ENCODE results near the gene OPHN1.

OPHN1 gene

GRCh38 chrX:68193786-68194185 is 239.5 kb downstream of the OPHN1 start:
- TF ChIP-seq CTCF (IDR thresholded peaks at IDR 0.05; ENCODE audit: insufficient read depth, low read depth, low read length, missing control alignments): no peak
- DNase-seq (ENCODE audit: low read depth): no peak
- H3K4me3 ChIP-seq (ENCODE audit: low read depth, low read length): no peak overlapping the region

DNA sequence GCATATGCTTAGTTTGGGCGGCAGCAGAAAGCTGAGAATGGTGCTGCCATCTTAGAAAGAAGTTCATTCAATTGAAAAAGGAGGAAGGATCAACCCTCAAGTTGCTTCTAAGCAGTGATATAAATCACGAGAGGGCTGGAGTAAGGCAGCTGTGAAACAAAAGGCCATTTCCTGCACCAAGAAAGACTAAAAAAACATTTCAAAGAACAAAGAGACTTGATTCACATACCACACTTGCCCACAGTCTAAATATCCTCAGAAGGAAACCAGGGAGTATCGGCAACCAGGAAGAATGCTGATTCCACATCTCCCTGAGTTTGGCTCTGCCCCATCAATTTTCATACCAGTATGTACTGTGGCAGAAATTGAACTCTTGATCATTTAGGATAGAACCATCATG is 240.1 kb downstream of the OPHN1 start:
- no peak for TF ChIP-seq CTCF (IDR thresholded peaks at IDR 0.05; ENCODE audit: insufficient read depth, low read depth, low read length, missing control alignments)

DNA sequence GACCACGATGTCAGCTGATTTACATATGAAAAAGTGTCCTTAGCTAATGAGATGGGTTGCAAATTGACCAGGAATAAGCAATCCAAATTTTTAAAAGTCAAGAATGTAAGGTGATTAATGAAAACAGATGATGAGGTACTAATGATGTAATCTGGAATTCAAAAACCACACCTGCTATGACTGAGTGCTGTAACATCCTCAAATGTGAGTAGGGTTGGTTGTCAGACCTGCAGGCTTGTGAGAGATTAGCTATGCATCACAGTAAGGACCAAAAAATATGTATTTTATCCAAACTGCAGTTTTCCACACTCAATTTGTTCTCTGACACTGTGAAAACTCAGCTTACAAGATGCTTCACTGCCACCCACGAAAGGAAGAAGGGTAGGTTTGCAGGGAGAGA is 242.5 kb downstream of the OPHN1 start:
- no peak overlapping the region for H3K4me3 ChIP-seq (ENCODE audit: low read depth, low read length)
- DNase-seq (ENCODE audit: low read depth): no peak
- no peak for TF ChIP-seq CTCF (IDR thresholded peaks at IDR 0.05; ENCODE audit: insufficient read depth, low read depth, low read length, missing control alignments)

More for the DNA sequence above, 240.1 kb downstream of the OPHN1 start:
- DNase-seq (ENCODE audit: low read depth): no peak
- no peak overlapping the region for H3K4me3 ChIP-seq (ENCODE audit: low read depth, low read length)

DNA sequence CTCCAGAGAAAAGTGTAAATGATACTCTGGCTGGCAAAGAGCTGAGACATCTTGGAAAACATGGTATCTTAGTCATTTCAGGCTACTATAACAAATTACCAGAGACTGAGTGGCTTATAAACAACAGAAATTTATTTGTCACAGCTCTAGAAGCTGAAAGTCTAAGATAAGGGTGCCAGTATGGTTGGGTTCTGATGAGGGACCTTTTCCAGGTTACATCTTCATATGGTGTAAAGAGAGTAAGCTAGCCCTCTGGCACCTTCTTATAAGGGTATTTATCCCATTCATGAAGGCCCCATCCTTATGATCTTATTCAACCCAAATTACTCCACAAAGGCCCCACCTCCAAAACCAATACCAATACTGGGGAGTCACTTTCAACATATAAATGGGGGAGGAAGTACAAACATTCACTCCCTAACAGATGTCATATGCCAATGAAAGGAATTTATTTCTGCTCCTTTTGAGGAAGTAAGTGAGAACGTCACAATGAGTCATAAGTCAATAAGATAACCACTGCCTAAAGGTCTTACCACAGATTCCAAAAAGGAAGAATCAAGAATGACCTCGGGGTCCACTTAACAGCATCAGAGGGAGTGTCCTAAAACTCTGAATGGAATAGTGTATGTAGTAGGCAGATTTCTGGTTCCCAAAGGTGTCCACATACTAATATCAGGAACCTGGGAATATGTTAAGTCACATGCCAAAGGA is 246.6 kb downstream of the OPHN1 start:
- H3K4me3 ChIP-seq (ENCODE audit: low read depth, low read length): no peak overlapping the region
- DNase-seq (ENCODE audit: low read depth): no peak
- no peak for TF ChIP-seq CTCF (IDR thresholded peaks at IDR 0.05; ENCODE audit: insufficient read depth, low read depth, low read length, missing control alignments)

DNA sequence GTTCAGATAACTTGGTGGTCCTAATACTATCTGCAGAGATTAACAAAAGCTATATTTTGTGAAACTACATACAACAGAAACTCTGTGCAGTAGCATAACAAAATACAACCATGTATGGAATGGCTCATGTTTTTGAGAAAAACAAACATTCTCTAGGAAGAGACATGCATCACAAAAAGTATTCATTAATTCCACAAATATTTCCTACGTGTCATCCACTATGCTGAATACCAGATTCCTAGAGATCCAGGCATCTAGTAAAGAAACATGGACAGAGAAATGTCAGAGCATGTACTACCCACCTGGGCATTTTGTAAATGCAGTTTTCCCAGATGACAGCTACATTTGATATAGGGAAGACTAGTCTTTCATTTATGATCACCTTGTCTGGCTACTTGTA is 248.1 kb downstream of the OPHN1 start:
- no peak for TF ChIP-seq CTCF (IDR thresholded peaks at IDR 0.05; ENCODE audit: insufficient read depth, low read depth, low read length, missing control alignments)
- no peak overlapping the region for H3K4me3 ChIP-seq (ENCODE audit: low read depth, low read length)
- DNase-seq (ENCODE audit: low read depth): no peak

DNA sequence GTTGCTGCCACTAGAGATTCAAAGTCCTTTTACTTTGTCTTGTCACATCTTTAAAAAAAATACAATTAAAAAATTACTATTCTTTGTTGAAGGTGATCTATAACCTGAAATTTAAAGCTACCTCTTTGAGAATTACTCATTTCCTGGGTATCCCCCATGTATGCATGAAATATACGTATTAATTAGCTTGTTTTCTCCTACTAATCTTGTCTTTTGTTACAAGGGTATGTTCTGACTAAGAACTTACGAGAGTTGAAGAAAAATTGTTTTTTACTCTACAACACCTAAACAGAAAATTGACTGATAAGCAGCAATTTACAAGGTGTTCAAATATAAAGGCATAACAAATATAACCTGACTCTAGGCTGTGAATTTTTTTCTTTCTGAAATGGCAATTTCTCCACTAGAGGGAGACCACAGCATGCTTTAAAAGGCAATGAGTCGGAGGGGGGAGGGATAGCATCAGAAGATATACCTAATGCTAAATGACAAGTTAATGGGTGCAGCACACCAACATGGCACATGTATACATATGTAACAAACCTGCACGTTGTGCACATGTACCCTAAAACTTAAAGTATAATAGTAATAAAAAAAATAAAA is 249.6 kb downstream of the OPHN1 start:
- DNase-seq (ENCODE audit: low read depth): peak; percentile 14
- TF ChIP-seq CTCF (IDR thresholded peaks at IDR 0.05; ENCODE audit: insufficient read depth, low read depth, low read length, missing control alignments): peak; percentile 14
- no peak overlapping the region for H3K4me3 ChIP-seq (ENCODE audit: low read depth, low read length)

DNA sequence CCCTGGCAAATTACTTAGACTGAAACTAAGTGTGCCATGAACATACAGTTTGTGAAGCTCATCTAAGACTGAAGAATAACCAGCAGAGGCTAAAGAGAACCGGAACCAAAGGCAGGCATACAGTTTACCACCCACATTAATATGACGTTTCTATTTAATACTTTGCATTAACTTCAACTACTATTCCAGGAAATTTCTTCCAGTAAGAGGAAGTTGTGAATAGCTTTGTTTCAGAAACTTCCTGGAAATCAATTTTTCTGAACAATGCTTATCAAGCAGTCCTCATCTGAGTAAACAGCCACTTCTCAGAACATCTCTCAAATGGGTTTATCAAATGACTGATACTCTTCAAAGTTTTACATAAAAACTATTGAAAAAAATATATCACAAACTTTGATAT is 252.7 kb downstream of the OPHN1 start:
- no peak for DNase-seq (ENCODE audit: low read depth)
- no peak for TF ChIP-seq CTCF (IDR thresholded peaks at IDR 0.05; ENCODE audit: insufficient read depth, low read depth, low read length, missing control alignments)
- no peak overlapping the region for H3K4me3 ChIP-seq (ENCODE audit: low read depth, low read length)

Data from GM12865 (cell line).